ENCODE measurements around the gene HS6ST1.

Gene HS6ST1, protein sequence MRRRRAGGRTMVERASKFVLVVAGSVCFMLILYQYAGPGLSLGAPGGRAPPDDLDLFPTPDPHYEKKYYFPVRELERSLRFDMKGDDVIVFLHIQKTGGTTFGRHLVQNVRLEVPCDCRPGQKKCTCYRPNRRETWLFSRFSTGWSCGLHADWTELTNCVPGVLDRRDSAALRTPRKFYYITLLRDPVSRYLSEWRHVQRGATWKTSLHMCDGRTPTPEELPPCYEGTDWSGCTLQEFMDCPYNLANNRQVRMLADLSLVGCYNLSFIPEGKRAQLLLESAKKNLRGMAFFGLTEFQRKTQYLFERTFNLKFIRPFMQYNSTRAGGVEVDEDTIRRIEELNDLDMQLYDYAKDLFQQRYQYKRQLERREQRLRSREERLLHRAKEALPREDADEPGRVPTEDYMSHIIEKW

DNA sequence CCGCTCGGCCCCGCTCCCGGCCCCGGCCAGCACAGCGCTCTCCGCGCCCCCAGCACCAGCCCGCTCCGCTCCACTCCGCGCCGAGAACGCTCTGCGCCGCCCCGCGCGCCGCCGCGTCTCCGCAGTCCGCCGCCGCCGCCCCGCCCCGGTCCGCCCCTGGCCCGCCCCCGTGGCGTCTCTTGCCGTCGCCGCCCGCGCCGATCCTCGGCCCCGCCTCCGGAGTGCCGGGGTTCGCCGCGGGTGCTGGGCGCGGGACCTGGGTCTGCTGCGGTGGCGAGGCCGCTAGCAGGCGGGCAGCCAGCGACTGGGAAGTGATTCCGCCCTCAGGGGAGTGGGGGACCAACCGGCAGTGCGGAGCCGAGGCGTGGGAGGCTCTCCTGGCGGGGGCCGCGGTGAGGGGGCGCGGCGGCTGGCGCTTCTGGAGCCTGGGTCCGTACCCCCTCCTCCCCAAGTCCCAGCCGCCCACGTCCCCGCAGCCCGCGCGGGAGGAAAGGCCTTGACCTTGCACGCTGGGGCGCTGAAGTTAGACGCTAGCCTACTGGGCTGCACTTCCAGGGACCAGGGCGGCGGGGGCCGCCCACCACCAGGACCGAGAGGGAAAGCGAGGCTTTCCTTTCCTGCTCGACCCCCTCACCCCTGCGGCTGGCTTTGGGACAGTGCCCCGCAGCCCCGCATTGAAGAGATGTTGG lies at the start of gene HS6ST1:
HS6ST1 (minus strand) TSS at position 93 of the 689 bp plus-strand sequence. CDS start 305 bp downstream, outside the sequence.
- DNase-seq: peak; percentile 88

DNA sequence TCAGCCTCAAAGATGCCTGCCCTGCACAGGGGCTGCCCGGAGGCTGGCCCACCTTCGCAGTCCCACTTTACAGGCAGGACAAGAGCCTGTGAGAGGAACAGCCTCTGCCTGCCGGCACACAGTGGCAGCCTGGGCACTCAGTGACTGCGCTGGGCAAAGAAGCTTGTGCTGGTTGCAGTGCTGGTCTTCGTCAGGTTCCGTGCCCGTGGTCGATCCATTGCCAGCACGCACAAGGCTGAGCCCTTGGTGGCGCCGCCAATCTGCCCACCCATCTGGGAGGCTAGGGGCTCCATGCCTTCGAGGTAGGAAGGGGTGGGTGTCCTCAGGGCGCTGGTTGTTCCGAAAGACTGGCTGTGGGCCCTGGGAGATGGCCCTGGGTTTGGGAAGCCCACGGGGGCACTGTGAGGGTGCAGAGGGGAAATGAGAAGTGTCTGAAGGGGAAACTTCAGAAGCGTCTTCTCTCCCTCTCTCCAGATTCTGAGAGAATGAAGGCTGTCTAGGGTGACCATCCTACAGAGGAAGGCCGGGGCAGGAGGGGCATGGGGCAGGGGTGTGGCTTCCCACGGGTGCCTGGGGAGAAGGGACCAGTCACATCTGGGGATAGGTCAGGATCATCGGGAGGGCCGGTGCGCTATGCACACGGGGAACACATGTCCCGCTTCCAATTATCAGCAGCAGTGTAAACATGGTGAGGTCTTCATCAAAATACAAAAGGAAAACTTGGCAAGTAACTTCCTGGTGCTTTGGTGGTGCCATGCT lies 49.1 kb upstream of the HS6ST1 start:
- no peak for DNase-seq

DNA sequence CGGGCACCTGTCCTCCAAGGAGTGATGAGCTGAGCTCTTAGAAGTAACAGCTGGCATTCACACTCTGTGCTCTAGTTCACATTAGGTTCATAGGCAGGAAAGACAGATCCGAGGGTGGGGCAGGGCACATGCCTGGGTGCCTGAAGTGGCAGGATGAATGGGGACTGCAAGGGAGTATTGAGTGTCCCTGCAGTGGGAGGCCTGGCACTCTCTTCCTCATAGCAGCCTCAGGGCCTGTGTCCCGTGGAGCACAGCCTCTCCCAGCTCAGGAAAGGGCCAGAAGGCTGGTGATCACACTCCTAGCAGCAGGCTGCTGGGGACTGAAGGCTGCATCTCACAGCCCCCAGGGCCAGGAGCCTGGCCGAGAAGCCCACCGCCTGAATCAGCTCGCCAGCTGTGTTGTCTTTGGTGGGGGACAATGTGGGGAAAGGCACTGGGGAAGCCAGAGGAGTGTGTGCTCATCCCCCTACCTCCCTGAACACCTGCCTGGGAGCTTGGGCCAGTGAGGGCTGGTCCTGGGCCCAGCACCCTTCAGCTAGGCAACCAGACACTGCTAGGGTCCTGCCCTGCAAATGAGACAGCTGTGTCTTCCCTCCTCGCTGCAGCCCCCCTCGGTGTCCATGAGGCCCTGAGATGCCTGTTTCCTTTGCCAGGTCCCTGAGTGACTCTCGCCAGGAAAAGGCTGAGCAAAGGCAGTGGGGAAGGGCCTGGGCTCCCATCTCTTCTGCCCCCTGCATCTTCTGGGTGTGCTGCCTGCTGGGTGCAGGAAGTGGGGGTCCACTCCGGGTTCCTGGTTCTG lies 48.2 kb upstream of the HS6ST1 start:
- peak; percentile 93 for DNase-seq

DNA sequence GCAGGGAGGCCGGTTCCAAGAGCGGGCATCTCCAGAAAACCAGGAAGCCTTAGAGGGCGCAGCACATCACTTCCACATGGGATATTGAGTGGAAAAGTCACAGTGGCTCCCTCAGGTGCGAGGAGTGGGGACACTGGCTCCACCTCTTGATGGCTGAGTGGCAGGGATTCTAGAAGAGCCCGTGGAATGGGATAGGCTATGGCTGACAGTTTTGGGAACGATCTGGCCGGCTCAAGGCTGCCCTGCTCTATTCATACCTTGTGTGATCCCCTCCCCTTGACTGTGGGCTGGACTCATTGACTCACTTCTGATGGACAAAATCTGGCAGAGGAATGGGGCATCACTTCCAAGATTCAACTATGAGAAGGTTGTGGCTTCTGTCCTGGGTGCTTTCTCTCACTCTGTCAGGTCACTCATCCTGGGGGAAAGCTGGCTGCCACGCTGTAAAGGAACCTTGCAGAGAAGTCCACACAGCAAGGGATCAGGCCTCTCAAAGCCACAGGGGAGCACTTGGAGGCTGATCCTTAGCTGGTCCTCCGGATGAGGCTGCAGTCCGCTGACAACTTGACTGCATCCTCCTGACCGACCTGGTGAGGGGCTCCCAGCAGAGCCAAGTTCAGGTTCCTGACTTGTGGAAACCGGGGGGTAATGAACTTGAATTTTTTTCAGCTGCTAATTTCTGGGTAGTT lies 46.7 kb upstream of the HS6ST1 start:
- no peak for DNase-seq

DNA sequence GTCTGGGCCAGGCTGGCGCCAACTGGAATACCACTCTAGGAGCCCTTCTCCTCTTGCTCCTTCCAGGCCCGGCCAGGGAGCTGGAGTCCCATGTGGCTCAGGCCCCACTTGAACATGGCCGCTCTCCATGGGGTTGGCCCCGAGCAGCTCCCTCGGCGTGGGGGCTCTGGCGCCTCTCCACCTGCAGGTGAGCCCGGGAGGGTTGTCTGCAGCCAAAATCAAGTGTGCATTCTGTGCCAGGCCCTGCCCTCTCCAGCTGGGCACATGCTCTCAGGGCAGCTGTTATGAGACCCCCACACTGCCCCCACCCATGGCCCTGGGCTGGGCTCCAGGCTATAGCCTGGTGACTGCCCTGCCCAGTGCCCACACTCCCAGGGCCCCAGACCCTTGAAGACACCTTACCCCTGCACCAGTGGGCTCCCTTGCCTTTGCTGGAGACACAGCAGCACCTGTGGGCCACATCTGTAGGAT lies 45.8 kb upstream of the HS6ST1 start:
- DNase-seq: no peak

DNA sequence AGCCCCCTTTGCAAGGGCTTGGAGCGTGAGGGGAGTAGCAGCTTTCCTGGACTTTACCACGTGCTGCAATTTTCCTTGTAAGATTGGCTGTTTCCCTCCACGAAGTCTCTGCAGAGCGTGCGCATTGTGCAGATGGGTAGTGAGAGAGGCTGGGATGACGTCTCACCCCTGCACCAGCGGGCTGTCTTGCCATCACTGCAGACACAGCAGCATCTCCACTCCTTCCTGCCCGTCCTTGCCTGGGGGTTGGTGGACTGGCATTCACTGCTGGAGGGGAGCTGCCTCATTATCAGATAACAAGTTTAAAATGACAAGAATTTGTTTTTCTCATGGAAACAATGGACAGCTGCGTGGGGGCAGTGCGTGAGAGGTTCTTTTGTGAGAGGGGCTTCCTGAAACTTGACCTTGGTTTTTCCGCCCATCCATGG lies 45.3 kb upstream of the HS6ST1 start:
- DNase-seq: no peak

DNA sequence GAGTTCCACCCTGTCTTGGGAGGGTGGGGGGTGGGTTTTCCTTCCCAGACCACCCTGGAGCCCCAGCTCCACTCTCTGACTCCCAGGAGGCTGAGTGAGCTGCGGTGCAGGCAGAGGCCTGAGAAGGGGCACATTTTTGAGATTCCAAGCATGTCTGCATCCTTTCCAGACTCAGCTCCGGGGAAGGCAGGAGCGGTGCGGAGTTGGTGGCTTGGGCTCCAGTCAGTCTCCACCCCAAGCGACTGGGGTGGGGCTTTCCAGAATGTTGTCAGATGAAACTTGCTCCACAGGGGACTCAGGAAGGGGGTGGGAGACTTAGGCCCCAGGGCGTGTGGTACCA lies 44.2 kb upstream of the HS6ST1 start:
- no peak for DNase-seq

DNA sequence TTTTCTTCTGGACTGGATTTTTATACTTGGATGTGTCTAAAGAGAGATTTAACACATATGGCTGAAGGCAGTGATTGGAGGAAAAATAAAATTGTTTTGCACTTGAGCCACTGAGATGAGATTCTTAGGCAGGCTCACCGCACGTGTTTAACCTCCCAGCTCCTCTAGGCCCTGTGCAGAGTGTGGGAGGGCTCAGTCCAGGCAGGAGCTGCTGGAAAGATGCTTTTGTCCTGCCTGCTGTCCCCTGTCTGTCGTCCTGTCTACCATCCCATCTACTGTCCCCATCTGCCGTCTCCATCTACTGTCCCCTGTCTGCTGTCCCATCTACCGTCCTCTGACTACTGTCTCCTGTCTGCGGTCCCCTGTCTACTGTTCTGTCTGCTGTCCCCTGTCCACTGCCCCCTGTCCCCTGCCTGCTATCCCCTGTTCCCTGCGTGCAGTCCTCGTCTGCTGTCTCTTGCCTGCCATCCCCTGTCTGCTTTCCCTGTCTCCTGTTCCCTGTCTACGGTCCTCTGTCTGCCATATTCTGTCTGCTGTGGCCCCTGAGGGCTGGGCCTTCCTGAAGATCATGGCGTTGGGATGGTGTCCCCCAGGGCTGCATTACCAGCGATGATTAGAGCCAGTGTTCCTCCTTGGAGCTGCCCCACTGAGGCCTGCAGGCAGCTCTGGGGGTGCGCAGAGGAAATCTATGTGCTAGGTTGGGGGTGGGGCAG lies 43.7 kb upstream of the HS6ST1 start:
- no peak for DNase-seq

DNA sequence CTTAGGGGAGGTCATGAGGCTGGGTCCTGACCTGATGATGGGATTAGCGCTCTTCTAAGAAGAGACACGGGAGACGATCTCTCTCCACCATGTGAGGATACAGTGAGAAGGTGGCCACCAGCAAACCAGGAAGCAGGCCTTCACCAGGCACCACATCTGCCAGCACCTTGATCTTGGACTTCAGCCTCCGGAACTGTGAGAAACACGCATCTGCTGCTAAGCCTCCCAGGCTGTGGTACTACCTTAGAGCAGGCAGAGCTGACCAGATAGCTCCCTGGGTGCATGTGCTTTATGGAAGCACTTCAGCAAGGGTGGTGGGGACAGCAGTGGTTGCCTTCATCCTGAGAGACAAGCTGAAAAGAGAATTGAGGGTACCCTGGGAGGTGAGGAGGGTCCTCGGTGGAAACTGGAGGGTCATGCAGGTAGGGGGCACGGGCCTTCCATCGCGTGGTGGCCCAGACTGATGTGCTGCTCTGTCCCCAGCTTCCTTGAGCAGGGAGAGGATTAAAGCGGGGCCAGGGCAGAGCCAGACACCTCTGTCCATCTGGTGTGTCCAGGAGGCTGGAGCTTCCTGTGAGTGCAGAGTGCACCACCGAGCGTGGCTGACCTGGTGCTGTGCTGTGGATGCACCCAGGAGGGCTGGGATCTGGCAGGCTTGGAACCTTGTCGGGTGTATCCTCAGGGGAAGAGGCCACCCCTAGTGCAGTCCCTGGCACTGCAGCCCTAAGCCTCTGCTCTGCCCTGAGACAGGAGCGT lies 42.9 kb upstream of the HS6ST1 start:
- no peak for DNase-seq

DNA sequence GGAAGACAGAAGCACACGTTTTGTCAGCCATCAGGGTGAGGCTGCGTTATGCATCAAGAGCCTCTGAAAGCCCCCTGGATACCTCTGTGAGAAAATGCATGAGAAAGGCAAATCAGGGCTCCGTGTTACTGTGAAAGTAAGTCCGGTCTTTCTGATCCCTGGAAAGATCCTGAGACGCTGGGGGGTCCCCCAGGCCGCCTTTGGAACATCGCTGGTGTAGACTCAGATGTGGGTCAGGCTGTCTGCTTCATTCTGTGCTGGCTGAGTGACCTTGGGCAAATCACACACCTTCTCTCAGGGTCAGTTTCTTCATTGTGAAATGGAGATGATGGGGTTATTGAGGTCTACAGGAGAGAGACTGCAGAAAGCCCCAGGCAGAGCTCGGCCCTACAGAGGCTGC lies 42.0 kb upstream of the HS6ST1 start:
- no peak for DNase-seq

DNA sequence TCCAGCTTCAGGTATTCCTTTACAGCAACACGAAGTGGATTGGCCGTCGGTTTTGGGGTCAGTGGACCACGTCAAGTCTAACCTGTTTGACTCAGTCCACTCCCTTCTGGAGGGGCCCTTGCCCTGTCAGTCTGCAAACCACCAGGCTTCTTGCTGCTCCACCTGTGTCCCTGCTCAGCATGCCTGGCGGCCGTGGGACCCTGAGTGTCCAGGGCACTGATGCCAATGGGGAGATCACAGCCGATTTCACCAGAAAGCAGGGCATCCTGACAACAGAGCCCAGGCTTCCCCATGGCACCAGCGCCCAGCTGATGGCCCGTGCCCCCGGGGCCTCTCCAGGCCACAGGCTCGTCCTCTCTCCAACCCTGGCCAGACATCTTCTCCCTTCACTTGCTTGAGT lies 41.2 kb upstream of the HS6ST1 start:
- DNase-seq: no peak

DNA sequence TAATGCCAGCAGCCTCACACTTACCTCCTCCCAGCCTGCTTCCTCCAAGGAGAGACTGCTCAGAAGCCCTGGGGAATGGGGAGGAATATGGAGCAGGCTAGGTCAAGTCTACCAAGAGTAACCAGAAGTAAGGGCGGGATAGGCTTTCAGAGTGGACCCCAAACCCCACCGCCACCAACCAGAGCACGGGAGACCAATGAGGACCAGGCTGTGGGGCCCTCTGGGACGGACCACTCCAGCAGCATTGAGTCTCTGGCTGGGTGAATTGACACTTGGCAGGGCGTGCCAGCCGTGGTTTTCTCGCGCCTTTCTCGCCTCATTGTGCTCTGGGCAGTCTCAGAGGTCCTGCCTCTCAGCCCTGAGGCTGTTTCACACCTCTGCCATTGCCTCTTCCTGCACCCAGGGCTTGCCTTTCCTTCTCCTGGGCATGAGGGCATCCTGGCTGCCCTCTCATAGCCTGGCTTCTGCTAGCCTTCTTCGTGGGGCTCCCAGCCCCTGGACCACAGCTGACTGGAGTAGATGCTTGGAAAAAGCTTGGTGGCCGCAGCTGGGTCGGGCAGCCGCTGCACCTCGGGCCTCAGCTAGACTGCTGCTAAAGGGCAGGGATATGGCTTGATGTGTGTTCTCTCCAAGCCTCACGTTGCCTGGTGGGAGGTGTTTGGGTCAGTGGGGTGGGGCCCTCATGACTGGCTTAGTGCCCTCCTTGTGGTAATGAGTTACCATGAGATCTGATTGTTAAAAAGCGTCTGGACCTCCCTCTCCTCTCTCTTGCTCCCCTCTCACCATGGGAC lies 40.5 kb upstream of the HS6ST1 start:
- DNase-seq: no peak

DNA sequence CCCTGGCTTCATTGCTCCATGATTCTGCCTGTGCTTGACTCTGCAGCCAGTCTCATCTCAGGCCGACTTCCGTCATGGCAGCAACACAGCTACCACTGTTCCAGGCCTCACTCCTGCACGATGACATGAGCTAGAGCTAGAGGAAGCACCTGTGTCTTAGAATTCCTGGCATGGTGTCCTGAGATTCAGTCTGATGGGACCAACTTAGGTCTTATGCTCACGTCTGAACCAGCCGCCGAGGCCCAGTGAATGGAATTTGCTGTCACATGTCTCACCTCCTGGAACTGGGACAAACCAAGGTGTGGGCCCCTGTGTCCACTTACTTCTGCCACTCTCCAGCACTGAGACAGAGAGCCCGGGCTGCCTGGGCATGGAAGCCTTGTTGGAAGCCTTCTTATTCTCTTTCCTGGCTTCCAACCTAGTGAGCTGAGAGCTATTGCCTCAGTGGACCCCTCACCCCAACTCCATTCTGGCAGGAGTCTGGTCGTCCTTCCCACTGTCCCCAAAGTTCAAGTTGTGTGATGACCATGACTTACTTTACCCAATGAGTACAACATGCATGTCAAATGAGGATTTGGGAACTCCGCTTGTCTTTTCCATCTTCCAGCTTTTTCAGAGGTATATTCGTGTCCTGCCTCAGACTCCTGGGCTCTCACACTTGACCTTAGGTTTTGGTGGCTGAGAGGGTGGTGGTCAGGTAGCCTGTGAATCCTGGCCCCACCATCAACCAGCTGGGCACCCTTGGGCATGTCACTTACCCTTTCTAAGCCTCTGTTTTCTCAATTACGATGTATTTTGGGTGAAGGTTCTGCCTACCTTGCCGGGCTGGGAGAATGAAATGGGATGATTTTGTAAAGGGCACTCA lies 39.1 kb upstream of the HS6ST1 start:
- no peak for DNase-seq

DNA sequence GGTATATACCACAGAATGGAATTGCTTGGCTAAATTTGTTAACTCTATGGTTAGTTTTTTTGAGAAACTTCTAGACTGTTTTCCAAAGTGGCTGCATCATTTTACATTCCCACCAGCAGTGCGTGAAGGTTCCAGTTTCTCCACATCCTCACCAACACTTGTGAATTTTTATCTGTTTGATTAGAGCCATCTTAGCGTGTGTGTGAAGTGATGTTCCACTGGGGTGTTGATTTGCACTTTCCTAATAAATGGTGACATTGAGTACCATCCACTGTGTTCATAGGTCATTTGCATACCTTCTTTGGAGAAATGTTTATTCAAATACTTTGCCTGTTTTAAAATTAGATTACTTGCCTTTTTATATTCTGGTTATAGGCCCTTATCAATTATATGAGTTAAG lies 37.5 kb upstream of the HS6ST1 start:
- DNase-seq: no peak

DNA sequence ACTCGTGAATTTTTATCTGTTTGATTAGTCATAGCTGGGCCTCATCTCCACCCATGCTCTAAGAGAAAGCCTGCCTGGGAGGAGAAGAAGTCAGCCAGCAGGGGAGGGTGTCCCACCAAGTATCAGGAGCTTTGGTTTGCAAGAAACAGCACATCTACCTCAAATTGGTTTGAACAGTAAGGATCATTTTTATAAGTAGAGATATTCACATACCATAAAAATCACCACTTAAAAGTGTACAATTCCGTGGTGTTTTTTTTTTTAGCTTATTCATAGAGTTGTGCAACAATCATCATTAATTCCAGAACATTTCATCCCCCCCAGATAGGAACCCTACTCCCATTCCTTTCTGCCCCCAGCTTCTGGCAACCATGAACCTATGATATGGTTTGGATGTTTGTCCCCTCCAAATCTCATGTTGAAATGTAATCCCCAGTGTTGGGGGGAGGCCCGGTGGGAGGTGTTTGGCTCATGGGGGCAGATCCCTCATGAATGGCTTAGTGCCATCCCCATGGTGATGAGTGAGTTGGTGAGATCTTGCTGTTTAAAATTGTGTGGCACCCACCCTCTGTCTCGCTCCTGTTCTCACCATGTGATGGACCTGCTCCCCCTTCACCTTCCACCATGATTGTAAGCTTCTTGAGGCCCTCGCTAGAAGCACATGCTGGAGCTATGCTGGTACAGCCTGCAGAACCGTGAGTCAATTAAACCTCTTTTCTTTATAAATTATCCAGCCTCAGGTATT lies 36.2 kb upstream of the HS6ST1 start:
- DNase-seq: no peak

DNA sequence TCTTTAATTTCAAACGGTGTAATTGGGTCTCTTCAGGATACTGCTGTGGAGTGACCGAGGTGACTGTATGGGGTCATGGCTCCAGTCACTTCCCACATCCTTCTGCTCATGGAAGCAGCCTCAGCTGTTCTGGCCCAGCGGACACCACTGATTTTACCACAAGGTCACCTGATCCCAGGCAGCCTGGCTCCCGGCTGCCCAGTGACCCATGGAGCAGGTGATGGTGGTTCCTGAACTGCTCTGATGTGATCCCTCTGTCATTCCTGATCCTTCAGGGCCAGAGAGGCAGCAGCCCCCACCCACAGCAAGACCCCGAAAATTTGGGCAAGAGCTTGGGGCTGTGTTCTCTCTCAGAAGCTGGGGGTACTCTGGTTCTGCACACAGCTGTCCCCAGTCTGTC lies 35.5 kb upstream of the HS6ST1 start:
- no peak for DNase-seq

DNA sequence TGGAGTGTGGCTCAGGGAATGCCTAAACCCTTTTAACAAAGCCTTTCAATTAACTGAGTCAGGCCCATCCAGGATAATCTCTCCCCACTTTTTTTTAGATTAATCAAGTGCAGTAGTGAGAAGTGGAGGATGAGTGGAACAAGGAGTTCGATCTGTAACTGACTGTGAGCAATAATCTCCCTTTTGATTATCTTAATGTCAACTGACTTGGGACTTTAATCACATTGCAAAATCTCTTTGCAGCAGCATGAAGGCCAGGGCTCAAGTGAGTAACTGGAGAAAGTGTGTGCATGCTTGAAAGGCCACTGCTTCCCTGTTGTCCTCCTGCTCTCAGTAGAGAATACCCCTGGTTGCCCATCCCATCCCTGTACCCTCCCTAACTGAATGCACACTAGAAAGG lies 32.1 kb upstream of the HS6ST1 start:
- DNase-seq: no peak

DNA sequence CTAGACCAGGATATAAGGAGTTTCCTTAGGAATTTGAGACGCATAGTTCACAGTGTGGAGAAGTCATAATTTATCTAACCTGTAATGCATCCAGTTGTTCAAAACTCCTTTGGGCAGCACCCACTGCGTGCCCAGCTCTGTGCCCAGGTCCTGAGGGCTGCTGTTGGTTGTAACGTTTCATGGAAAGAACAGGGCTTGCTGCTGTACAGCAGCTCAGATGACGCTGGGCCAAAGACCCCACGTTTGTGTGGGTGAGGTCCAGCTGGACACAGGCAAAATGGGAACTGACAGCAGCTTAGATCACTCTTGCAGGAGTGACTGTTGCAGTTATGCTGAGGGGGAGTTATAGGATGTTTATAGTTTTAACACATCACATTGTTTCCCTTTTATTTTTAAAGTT lies 30.0 kb upstream of the HS6ST1 start:
- no peak for DNase-seq
